Activated gamma-delta T cell treated with anti-CD3 and anti-CD28 coated beads, Interleukin-2, amount 50 U/mL, for 16 hours (primary cell): ENCODE data around the gene IL1RN.
A peak's percentile ranks its signal among the peaks of the same experiment; 100 is the strongest.

ENCODE experiments used
- DNase-seq: peaks from one replicate; pipeline ENCODE4 v3.0.0-alpha.2; 2020; ENCODE audit warnings: low read depth

Gene IL1RN

DNA sequence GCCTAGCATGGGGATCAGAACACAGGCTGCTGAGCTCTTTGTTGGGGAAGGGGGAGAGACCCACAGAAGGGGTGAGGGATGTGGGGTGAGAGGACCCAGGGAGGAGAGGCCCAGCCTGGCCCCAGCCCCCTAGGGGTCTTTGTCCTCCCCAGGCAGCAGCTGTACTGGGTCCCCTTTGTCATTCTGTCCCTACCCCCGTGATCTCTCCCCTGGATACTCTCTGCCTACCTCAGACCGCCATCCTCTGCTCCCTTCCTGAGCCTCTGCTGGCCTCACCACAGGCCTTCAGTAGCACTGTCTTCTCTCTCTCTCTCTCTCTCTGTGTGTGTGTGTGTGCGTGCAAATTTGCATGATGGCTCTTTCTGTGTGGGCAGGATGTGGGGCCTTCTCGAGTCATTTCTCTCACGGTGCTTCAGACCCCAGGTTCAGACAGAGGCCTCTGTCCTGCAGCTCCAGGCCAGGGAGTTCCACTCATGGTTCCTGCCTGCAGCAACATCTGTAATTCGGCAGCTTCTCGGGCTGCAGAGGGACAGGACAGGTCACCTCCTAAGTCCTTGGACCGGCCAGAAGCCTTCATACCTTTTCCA is 47.7 kb downstream of the IL1RN start:
- DNase-seq: peak; percentile 65

- no peak for DNase-seq
Measured at GRCh38 chr2:113175736-113176695, 48.6 kb downstream of the IL1RN start.

DNA sequence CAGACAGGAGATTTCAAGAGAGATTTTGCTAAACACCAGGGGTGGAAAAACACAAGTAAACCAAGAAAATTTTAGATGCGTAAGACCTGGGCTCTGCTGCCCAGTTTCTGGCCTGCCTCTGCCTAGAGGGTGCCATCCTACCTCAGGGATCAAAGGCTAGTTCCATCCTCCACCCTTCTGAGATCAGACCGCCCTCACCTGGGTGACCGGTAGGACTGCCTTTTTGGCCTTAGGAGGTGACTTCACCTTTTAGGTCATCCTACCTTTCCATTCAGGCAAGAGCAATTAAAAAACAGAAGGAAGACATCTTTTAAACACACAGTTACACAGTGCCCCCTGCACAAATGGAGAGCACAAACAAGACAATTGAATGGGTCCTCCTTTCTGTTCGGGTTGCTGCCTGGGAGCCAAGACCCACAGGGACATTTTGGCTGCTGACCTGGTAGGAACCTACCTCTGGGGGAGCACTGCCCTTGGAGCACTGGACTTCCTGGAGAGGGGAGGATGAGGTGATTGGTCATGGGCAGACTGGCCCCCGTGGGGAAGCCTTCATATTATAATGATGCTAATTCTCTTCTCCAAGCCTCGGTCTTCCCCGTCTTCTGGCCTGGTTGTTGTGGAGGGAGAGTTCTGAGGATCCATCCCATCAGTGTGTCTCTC is 49.4 kb downstream of the IL1RN start:
- no peak for DNase-seq

DNA sequence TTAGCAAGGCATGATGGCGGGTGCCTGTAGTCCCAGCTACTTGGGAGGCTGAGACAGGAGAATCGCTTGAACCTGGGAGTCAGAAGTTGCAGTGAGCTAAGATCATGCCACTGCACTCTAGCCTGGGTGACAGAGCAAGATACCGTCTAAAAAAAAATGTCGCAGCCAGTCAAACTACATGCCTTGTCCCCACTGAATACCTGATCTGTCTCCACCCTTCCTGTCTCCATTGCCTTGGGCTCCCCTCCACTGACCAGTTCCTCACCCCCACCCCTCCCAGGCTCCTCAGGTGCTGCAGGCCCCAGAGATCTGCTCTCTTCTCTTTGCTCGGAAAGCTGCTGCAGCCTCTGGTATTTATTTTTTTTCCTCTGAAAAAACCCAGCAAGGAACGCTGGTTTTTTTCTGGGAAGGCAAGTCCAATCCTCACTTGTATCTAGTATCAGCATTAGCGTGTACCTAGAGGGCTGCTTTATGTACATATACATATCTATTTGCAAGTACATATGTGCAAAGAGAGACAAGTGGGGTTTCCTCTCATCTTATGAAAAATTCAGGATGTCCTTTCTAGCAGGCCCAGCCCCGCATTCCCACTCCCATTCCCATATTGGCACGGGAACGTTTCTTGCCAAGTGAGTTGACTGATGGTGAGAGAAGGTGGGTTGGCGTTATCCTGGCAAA is 50.8 kb downstream of the IL1RN start:
- DNase-seq: no peak

- DNase-seq: no peak
Measured at GRCh38 chr2:113178891-113179290, 51.5 kb downstream of the IL1RN start.

DNA sequence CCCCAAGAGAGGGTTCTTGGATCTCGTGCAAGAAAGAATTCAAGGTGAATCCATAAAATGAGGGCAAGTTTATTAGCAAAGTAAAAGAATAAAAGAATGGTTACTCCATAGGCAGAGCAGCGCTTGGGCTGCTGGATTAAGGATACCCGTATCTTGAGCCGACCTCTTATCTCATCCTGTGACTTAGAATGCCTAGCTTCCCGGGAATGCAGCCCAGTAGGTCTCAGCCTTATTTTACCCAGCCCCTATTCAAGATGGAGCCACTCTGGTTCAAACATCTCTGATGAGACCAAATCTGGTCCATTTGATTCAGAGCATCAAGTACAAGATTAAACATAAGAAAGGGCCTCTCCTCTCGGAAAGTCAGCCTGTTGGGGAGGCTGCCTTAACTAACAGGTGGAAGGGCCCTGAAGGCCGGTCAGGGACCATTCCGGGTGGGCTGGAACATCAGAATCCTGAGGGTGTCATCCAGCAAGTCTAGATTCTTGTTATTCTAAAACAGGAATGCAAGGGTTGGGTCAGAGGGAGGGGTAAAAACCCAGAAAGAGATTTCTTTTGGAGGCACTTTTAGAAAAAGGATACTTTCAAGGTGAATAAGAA is 52.1 kb downstream of the IL1RN start:
- no peak for DNase-seq

DNA sequence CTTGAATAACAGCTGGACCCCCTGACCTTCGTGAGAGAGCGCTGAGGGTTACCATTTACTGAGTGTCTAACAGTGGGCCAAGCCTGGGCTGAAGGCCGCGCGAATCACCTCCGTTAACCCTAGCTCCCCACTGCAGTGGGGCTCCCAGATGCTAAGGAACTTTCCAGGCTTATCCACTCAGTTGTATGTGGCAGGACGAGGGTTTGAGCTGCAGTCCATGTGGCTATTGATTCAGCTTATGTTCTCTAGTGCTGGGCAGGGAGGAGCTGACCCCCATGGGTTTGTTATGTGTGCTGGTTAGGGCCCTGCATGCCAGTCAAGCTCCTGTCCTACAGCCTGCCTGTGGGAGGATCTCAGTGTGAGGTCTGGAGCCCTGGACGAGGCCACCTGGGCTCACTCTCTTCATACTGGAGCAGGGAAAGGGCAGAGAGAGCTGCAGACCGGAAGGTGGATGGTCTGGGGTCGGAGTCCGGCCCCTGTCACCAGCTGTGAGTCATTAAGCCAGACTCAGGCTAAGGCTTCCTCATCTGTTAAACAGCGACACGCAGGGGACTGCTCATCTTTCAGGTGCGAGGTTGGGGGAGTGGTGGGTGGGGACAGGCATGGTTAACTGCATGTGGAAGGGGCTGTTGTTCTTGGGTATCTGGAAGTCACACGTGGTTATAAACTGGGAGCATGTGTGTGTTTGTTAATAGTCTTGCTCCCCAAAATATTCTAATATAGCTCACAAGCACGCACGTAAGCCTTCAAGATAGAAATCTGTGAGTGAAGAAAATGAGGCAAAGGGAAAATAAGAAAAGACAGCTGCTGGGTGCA is 52.9 kb downstream of the IL1RN start:
- no peak for DNase-seq

- DNase-seq: no peak
Measured at GRCh38 chr2:113181258-113182051, 54.1 kb downstream of the IL1RN start.

GRCh38 chr2:113182471-113183260 is 55.3 kb downstream of the IL1RN start:
- no peak for DNase-seq

GRCh38 chr2:113183264-113183663 is 55.9 kb downstream of the IL1RN start:
- no peak for DNase-seq
